Uterus (tissue), 2 donors: ENCODE results near the gene SPIRE1.

ENCODE experiments used
- CTCF ChIP-seq, 4 experiments: fragments of 200-600 bp in 2 of 4; fragments of 450-650 bp in 2 of 4; sonication (generic) in 2 of 4; IDR thresholded peaks; one replicate each; pipeline ENCODE4 v1.5.1; 2016 to 2019; ENCODE audit warnings: antibody characterized with exemption in 4 of 4, mild to moderate bottlenecking in 2 of 4, moderate library complexity in 1 of 4
- POLR2A ChIP-seq, 2 donors: fragments of 450-650 bp; IDR thresholded peaks; one replicate each; pipeline ENCODE4 v1.6.1; 2016; ENCODE audit warnings: antibody characterized with exemption in 2 of 2, mild to moderate bottlenecking in 1 of 2, moderate library complexity in 1 of 2

- TF ChIP-seq POLR2A (IDR thresholded peaks at IDR 0.05): no peak
- TF ChIP-seq CTCF (IDR thresholded peaks at IDR 0.05): no peak
These were observed 41.8 kb upstream of the SPIRE1 start for GRCh38 chr18:12699747-12700146.
